ENCODE measurements around the gene SH2B3.
A peak's percentile ranks its signal among the peaks of the same experiment; 100 is the strongest.

Gene SH2B3

GRCh38 chr12:111429828-111430432 is 24.2 kb downstream of the SH2B3 start:
- DNase-seq = no peak

DNA sequence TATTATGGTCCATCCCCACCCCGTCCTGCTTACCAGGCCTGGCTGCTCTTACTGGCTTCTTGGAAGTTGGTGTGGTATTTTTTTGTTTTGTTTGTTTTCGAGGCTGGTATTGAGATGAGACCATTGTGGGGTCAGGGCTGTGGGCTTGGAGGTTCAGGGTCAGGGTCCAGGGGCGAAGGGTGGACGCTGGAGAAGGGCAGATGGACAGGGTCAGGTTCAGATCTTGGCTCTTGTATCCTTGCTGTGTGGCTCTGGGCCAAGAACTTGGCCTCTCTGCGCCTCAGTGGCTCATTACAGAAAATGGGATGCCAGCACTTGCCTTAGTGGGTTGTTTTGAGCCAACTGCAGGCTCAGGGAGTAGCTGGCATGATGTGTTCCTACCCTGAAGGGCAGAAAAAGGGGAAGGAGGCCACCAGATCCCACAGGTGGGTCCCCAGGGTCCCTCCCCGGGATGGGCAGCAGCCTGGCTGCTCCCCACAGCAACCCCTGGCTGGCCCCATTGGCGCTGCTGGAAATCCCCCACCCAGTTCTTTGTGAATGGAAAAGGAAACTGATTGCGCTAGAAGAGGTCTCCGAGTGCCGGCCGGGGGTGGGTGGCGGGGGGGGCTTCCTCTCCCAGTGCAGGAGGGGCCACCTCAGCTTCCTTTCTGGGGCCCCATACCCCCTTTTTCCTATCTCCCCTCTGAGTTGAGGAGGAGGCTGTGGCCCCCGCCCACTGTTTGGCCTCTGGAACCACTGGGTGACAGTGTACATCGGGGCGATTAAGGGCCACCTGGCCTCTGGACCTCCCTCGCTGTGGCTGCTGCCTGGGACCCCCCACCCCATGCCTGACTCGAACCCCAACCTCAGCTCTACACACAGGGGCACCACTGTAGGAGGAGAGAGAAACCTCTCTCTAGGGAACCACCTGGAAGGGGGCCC is 25.0 kb downstream of the SH2B3 start:
- DNase-seq = no peak

DNA sequence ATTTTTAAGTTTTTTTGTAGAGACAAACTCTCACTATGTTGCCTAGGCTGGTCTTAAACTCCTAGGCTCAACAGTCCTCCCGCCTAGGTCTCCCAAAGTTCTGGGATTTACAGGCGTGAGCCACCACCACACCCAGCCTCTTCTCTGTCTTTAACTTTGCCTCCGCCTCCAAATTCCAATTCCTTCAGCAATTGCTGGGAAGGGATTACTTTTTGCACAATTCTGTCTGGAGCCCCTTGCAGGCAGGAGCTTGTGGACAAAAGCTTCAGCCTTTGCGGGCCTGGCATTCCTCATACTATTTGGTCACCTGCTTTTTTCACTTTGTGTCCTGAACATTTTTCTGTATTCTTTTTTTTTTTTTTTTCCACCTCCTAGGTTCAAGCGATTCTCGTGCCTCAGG is 26.0 kb downstream of the SH2B3 start:
- DNase-seq = no peak

DNA sequence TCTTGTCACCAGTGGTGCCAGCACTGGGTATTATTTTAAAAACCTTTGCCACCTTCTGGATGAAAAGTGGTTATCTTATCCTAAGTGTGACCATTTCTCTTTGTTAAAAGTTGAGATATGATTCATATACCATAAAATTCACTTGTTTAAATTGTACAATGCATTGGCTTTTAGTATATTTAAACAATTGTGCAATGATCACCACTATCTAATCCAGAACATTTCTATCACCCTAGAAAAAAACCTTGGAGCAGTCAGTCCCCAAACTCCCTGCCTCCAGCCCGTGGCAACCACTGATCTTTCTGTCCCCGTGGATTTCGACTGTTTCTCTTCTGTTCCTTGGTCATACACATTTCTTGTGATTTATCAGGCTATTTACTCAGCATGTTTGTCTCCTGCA is 28.3 kb downstream of the SH2B3 start:
- no peak for DNase-seq

- DNase-seq = no peak
These were observed 29.1 kb downstream of the SH2B3 start for GRCh38 chr12:111434680-111435338.

- no peak for DNase-seq
These were observed 30.0 kb downstream of the SH2B3 start for GRCh38 chr12:111435661-111436201.

GRCh38 chr12:111436266-111436665 is 30.5 kb downstream of the SH2B3 start:
- no peak for DNase-seq

- no peak for DNase-seq
These were observed 31.1 kb downstream of the SH2B3 start for GRCh38 chr12:111436811-111437210.

DNA sequence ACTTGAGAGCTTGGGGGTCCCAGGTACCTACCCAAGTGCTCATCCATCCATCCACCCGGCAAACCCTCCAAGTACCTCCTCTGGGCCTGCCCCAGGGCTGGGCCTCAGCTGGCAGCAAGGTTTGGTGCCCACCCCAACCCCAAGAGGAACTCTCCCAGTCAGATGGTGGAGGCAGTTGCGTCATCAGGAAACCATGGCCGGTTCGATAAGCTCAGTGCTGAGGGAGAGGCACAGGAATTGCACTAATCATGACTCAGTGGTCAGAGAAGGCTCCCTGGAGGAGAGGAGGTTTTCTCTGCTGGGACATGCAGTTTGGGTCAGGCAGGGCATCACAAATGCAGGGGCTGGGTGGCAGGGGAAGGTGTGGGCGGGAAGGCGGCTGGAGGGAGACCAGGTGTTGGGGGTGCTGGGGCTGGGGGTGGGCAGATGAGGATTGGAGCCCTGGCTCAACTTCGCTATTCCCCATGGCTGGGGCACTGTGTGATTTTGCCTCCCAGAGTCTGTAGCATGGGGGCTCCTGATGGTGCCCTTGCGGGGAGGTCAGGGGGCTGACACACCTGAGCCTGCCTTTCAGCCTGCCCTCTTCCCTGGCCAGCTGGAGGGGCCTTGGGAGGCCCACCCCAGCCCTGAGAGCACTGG is 32.2 kb downstream of the SH2B3 start:
- DNase-seq = no peak

- peak; percentile 28 for DNase-seq
These were observed 32.8 kb downstream of the SH2B3 start for GRCh38 chr12:111438481-111438880.

GRCh38 chr12:111439657-111440151 is 34.0 kb downstream of the SH2B3 start:
- no peak for DNase-seq

GRCh38 chr12:111440152-111440551 is 34.4 kb downstream of the SH2B3 start:
- DNase-seq = no peak

DNA sequence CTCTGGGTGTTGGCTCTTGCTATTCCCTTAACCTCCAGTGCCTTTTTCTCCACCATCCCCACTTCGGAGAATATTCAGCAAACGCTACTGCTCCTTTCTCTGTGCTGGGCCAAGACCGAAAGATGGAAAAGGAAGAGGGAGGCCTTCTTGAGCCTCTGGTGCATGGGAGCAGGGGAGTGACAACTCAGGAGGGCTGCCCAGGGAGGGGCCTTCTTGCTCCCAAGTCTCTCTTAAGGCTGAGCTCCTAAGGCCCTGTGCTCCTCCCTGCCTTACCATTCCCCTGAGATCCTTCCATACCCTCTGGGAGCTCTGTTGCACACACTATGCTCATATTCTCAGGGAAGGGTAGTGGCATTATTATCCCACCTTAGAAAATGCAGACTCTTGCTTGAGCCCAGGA is 34.9 kb downstream of the SH2B3 start:
- DNase-seq = no peak

- DNase-seq = no peak
These were observed 35.6 kb downstream of the SH2B3 start for GRCh38 chr12:111441107-111441928.

DNA sequence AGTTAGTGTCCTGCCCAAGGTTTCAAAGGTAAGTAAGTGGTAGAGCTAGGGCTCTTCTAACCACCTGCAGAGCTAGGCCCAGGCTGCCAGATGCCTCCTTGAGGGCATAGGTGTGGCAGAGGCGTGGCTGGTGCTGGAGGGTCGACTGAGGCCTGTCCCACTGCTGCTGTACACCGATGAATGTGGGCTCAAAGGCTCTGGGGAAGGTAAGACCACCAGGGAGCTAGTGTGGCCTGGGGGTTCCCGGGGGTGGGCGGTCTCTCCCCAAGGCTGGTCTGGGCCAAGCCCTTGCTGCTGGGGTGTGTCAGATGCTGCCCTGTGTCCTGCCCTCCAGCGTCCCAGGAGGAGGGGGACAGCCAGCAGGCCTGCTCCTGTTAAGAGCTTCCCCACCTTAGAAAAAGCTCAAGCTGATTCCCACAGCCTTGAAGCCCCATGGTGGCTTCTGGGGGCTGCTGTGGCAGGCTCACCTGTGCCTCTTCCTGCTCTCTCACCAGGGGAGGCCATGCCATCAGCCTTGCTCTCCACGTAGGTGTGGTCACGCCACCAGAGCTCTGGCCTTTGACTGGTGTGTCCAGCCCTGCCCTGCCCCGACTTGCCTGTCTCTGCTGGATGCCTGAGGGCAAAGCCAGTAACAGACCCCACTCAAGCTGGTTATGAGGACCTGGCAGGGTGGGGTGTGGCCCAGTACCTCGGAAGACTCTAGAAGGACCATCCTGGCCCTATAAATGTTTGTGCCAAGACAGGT is 36.8 kb downstream of the SH2B3 start:
- peak; percentile 21 for DNase-seq

- DNase-seq = no peak
These were observed 37.4 kb downstream of the SH2B3 start for GRCh38 chr12:111443086-111443485.

GRCh38 chr12:111443586-111443985 is 37.9 kb downstream of the SH2B3 start:
- DNase-seq = no peak

DNA sequence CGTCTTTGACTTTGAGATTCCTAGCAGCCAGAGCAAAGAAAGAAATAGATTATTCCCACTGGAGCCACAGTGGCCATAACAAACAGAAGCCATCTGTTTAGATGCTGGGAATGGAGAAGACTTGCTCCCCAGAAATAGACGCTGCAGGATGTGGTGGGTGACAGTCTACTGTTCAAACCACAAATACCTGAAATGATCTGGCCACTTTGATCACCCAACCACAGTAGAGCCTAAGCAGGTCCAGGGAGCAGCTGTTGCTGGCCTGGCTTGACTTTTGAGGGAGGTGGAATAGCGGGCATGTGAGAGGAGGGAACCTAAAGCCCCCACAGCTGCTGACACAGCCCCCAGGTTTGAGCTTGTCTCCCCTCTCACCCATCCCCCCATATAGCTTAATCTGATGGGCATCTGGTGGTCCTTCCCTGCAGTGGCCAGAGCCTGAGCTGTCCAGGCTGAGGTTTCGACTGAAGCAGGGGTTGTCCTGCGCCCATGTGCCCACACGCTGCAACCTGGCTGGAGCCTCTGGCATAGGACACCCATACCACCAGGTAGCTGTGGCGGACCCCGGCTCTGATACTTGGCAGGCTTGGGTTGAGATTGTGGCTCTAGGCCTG is 38.7 kb downstream of the SH2B3 start:
- no peak for DNase-seq

GRCh38 chr12:111444925-111445725 is 39.4 kb downstream of the SH2B3 start:
- peak; percentile 52 for DNase-seq

Data from left hindlimb (tissue), 1 donor.